OCI-LY7 (cell line): ENCODE data around the gene ZNF628. TPM values are rescaled to one million over a fixed set of nuclear protein-coding genes. Genes with fewer than 3 reads are reported as not detected.

ENCODE experiments used
- BruUV-seq: library from RNA; stranded (reverse); fragments of 400-500 nt; replicated peaks from 2 replicates; lab custom pipeline; 2021; lab: Mats Ljungman, UMichigan
- CTCF ChIA-PET: fragments of 300-600 bp; sonication (Branson Sonifier 250); formaldehyde crosslinking; loops from one replicate; lab custom pipeline; 2022; ENCODE audit warnings: antibody characterized with exemption; ENCODE audit not compliant: unreplicated experiment; lab: Charles Lee
- POLR2A ChIA-PET: fragments of 300-600 bp; sonication (Branson Sonifier 250); formaldehyde crosslinking; loops from one replicate; lab custom pipeline; 2022; ENCODE audit warnings: antibody characterized with exemption; lab: Charles Lee
- DNase-seq: peaks from one replicate; pipeline ENCODE4 v3.0.0-alpha.2; 2015; ENCODE audit warnings: low spot score
- H2AFZ ChIP-seq: fragments of 200-600 bp; sonication (generic), shearing (Covaris generic); 2 replicates; pipeline ENCODE4 v1.6.1; 2014; ENCODE audit warnings: mild to moderate bottlenecking, antibody characterized with exemption, low read length, moderate library complexity
- H3K27ac ChIP-seq: fragments of 200-600 bp; sonication (generic); 2 replicates; pipeline ENCODE4 v1.5.1; 2014; ENCODE audit warnings: mixed run types, low read depth, mild to moderate bottlenecking, moderate library complexity, low read length, inconsistent platforms; ENCODE audit not compliant: poor library complexity, severe bottlenecking
- H3K36me3 ChIP-seq: fragments of 200-600 bp; sonication (generic); 2 replicates; pipeline ENCODE4 v1.6.1; 2014; ENCODE audit warnings: mild to moderate bottlenecking, antibody characterized with exemption, low read length, moderate library complexity, mixed read lengths; ENCODE audit not compliant: insufficient read depth
- H3K4me1 ChIP-seq: fragments of 200-600 bp; sonication (generic); 2 replicates; pipeline ENCODE4 v1.5.1; 2014; ENCODE audit warnings: mild to moderate bottlenecking, low read length; ENCODE audit not compliant: insufficient read depth, poor library complexity, severe bottlenecking
- H3K4me2 ChIP-seq: fragments of 200-600 bp; sonication (generic); 2 replicates; pipeline ENCODE4 v1.6.1; 2014; ENCODE audit warnings: mild to moderate bottlenecking, low read length
- H3K4me3 ChIP-seq: fragments of 200-600 bp; sonication (generic); 2 replicates; pipeline ENCODE4 v1.5.1; 2014; ENCODE audit warnings: mild to moderate bottlenecking, low read depth, low read length; ENCODE audit not compliant: poor library complexity, severe bottlenecking
- H3K79me2 ChIP-seq: fragments of 200-600 bp; sonication (generic); 2 replicates; pipeline ENCODE4 v1.6.1; 2016; ENCODE audit warnings: low read depth, mild to moderate bottlenecking, low read length, moderate library complexity, mixed read lengths; ENCODE audit not compliant: insufficient read depth
- H3K9me2 ChIP-seq: fragments of 200-600 bp; sonication (generic); 2 replicates; pipeline ENCODE4 v1.6.1; 2016; ENCODE audit warnings: mild to moderate bottlenecking, low read length, mixed read lengths; ENCODE audit not compliant: insufficient read depth
- H3K9me3 ChIP-seq: fragments of 200-600 bp; sonication (generic); 2 replicates; pipeline ENCODE4 v1.6.1; 2014; ENCODE audit warnings: mild to moderate bottlenecking, mixed run types, low read length, mixed read lengths
- H4K20me1 ChIP-seq: fragments of 200-600 bp; sonication (generic); 2 replicates; pipeline ENCODE4 v1.6.1; 2014; ENCODE audit warnings: mild to moderate bottlenecking, antibody characterized with exemption, low read length, moderate library complexity, mixed read lengths; ENCODE audit not compliant: insufficient read depth
- EZH2phosphoT487 ChIP-seq: fragments of 200-600 bp; sonication (generic); IDR thresholded peaks from 2 replicates; pipeline ENCODE4 v1.6.1; 2018; ENCODE audit warnings: low read depth, borderline replicate concordance, mild to moderate bottlenecking, mixed run types, antibody characterized with exemption, low read length, moderate library complexity, mixed read lengths
- intact Hi-C: fragments of 100-400 bp; cut with micrococcal nuclease; formaldehyde crosslinking; loops from one replicate; pipeline ENCODE4 v1.10.0; 2022; ENCODE audit not compliant: unreplicated experiment
- total RNA-seq, 2 experiments: library from RNA; depleted of rRNA in 1 of 2; stranded (reverse); fragments of >200 nt in 1 of 2; shearing (Covaris generic) in 1 of 2; gene quantifications; 2 replicates each; pipeline ENCODE4 v1.2.3, GENCODE V29; 2014 to 2022
- TF ChIP-seq, protein P1 (sequence below): fragments of 200-600 bp; sonication (generic); conservative IDR thresholded peaks from 2 replicates; pipeline ENCODE4 v1.5.1; 2014; ENCODE audit warnings: mild to moderate bottlenecking, antibody characterized with exemption, low read length, moderate library complexity, mixed read lengths

Gene ZNF628
- total RNA-seq, 2 experiments from 2014 or later, result 5.2 to 10.6 TPM

DNA sequence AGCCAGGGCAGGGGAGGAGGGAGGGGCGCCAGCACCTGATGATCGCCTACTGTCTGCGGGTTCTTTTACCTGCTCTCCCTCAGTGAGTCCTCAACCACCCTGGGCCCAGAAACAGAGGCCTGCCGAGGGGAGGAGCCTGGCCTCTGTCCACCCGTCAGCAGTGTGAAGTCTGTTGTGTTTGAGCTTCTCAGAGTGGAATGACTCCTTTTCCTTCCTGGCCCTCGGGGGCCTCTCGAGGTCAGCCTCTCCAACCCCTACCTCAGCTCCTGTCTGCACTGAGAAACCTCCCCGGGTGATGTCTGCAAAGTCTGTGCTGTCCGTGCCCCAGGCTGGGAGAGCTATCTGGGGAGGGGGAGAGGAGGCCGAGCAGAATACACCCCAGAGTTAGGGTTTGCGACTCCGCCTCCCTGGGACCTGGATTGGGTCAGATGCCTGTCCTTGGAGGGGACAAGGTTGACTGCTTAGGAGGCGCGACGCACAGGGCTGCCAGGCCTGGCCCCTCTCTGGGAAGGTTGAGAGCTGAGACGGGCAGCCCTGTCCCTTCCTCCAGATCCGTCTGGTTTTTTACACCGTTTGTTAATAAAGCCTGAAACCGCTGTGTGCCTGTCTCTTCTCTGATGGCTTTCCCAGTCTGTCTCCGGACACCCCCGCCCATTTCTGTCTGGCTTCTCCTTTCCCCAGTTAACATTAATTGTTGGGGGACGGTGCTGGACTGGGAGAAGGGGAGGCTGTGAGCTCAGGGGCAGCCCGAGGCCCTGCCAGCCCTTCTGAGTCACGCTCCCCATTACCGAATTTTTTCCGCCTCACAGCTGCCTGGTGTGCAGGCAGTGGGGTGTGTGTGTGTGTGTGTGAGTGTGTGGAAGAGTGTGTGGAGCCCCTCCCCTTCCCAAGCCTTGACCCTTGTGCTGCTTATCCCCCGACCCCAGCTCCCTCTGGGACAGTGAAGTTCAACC is 10.8 kb downstream of the ZNF628 start:
- intact Hi-C loops, result no loop called here
- Histone ChIP-seq H4K20me1 (no peaks in the 10 kb centered on the region), H3K9me3 (no peaks in the 10 kb centered on the region), H3K9me2 (no peaks in the 10 kb centered on the region), H3K79me2 (no peaks in the 10 kb centered on the region), H3K27ac (no peak overlapping the region), H2AFZ (no peak overlapping the region), H3K36me3 (no peaks in the 10 kb centered on the region; the same call in 1 of the 2 replicates), H3K4me3 (no peak overlapping the region), H3K4me1 (peaks cover 33% of the 10 kb centered on the region), H3K4me2 (peak overlapping the region; percentile 29)
- no TSS peak for BruUV-seq
- ChIA-PET CTCF (no interaction called here), POLR2A (no interaction called here)
- TF ChIP-seq, protein P1, sequence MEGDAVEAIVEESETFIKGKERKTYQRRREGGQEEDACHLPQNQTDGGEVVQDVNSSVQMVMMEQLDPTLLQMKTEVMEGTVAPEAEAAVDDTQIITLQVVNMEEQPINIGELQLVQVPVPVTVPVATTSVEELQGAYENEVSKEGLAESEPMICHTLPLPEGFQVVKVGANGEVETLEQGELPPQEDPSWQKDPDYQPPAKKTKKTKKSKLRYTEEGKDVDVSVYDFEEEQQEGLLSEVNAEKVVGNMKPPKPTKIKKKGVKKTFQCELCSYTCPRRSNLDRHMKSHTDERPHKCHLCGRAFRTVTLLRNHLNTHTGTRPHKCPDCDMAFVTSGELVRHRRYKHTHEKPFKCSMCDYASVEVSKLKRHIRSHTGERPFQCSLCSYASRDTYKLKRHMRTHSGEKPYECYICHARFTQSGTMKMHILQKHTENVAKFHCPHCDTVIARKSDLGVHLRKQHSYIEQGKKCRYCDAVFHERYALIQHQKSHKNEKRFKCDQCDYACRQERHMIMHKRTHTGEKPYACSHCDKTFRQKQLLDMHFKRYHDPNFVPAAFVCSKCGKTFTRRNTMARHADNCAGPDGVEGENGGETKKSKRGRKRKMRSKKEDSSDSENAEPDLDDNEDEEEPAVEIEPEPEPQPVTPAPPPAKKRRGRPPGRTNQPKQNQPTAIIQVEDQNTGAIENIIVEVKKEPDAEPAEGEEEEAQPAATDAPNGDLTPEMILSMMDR, result no peak
- no peak for TF ChIP-seq EZH2phosphoT487
- DNase-seq, result no peak

DNA sequence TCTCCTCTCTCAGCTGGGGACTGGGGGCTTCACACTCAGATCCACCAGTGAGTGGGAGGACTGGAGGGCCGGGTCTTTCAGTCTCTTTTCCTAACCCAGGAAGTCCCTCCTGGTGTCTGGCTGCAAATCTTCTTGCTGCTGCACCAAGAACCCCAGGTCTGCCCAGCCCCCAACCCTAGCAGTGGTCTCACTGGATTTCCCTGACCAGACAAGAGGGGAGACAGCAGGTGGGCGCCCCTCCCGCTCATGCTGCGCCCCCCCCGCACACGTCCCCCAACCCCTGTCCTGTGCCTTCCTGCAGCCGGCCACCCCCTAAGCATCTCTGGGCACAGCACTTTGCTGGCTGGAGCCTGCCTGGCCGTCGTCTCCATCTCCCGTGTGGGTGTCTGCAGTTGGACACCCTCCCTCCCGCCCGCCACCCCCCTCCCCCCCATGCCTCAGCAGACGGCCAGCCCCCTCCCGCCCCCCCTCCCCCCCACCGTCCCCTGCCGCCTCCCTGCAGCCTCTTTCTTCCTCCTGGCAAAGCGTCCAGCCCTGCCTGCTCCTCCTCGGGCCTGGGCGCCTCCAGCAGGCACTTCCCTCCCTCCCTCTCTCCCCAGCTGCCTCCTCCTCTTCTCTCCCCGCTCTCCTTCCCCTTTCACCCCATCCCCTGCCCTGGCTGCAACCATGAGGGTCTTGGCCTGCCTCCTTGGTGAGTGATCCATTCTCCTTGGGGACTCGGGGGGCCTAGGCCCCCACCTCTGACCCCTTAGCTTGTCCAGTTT is 11.7 kb downstream of the ZNF628 start, which contains the start of gene SSC5D:
SSC5D (plus strand) TSS at position 513 of the 764 bp plus-strand sequence; CDS start at position 667, 154 bp downstream.
- DNase-seq, result no peak
- no TSS peak for BruUV-seq
- ChIA-PET CTCF (no interaction called here), POLR2A (no interaction called here)
- H3K4me3 ChIP-seq, result no peak within 1 kb of the TSS
- intact Hi-C loops, result no loop called here
- H3K4me2 ChIP-seq, result peak within 1 kb of the TSS; percentile 29
- no peak within 1 kb of the TSS for H3K27ac ChIP-seq
- no peak for TF ChIP-seq EZH2phosphoT487
- TF ChIP-seq, protein P1, result no peak
- no peaks in the 10 kb centered on the region for H3K79me2 ChIP-seq
- H2AFZ ChIP-seq, result no peak within 1 kb of the TSS
- H3K4me1 ChIP-seq, result peaks cover 33% of the 10 kb centered on the region
- H3K36me3 ChIP-seq, result no peaks in the 10 kb centered on the region; the same call in 1 of the 2 replicates
- no peaks in the 10 kb centered on the region for H3K9me2 ChIP-seq
- no peaks in the 10 kb centered on the region for H3K9me3 ChIP-seq
- no peaks in the 10 kb centered on the region for H4K20me1 ChIP-seq
